ENCODE results near the gene ACSM2B.
"Not testable (repeated sequence)": the region's sequence is repeated elsewhere in the genome, so short reads cannot be mapped to it uniquely, and the experiment has no call there.

ACSM2B gene

DNA sequence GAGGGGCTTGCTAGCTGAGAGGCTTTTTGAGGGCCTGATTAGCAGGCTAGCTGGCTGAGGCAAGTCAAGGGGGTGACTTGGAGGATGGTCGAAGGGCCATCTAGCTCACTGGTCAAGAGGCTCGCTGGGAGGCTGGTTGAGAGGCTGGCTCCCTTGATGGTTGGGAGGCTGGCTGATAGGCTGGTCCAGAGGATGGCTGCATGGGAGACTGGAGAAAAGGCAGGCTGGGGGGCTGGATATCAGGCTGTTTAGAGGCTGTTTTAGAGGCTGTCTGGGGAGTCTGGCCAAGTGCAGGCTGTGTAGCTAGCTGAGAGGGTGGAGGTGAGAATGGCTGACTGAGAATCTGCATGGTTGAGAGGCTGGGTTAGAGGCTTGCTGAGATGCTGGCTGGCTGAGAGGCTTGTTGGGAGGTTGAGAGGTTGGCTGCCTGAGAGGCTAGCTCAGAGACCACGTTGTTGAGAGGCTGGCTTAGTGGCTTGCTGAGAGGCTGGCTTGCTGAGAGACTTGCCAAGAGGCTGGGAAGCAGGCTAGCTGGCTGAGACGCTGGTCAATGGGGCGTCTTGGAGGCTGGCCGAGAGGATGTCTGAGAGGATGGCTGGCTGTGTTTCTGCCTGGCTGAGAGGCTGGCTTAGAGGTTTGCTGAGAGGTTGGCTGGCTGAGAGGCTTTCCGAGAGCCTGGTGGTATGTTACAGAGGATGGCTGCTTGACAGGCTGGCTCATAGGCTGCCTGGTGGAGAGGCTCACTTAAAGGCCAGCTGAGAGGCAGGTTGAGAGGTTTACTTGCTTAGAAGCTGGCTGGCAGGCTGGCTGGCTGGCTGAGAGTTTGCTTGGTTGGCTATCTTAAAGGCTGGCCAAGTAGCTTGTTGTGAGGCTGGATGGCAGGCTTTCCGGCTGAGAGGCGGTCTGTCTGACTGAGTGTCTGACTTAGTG lies 36.6 kb upstream of the ACSM2B start:
- H3K9ac ChIP-seq (ENCODE audit: low read depth, low read length) = no peak overlapping the region
- H3K4me3 ChIP-seq (ENCODE audit: low read length) = no peak overlapping the region
- H3K4me1 ChIP-seq (ENCODE audit: insufficient read depth, low read length) = 0 out of 2 replicates have a peak, but pooled peaks cover 2% of the 10 kb centered on the region
- H3K27me3 ChIP-seq (ENCODE audit: insufficient read depth, low read length) = no peaks in the 10 kb centered on the region
- no peak overlapping the region for H3K27ac ChIP-seq (ENCODE audit: low read length)
- H3K9me3 ChIP-seq (ENCODE audit: insufficient read depth, low read depth, low read length) = no peaks in the 10 kb centered on the region
- no peaks in the 10 kb centered on the region for H3K36me3 ChIP-seq (ENCODE audit: insufficient read depth, low read depth, low read length)

DNA sequence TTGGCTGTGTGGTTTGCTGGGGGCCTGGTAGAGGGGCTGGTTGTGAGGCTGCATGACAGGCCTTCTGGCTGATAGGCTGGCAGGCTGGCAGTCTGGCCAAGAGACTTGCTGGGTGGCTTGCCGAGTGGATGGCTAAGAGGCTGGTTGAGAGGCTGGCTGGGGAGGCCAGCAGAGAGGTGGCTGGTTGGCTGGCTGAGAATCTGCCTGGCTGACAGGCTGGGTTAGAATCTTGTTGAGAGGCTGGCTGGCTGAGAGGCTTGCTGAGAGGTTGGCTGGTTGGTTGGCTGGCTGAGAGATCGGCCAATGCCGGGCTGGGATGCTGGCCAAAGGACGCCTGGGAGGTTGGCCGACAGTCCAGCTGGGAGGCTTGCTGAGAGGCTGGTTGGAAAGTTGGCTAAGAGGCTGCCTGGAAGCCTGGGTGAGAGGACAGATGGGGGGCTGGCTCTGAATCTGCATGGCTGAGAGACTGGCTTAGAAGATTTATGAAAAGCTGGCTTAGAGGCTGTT lies 35.9 kb upstream of the ACSM2B start:
- no peaks in the 10 kb centered on the region for H3K27me3 ChIP-seq (ENCODE audit: insufficient read depth, low read length)
- H3K4me1 ChIP-seq (ENCODE audit: insufficient read depth, low read length) = no peaks in the 10 kb centered on the region
- no peak overlapping the region for H3K27ac ChIP-seq (ENCODE audit: low read length)
- H3K36me3 ChIP-seq (ENCODE audit: insufficient read depth, low read depth, low read length) = no peaks in the 10 kb centered on the region
- H3K9me3 ChIP-seq (ENCODE audit: insufficient read depth, low read depth, low read length) = no peaks in the 10 kb centered on the region
- H3K9ac ChIP-seq (ENCODE audit: low read depth, low read length) = no peak overlapping the region
- H3K4me3 ChIP-seq (ENCODE audit: low read length) = no peak overlapping the region

GRCh38 chr16:20611350-20611902 lies 35.3 kb upstream of the ACSM2B start:
- no peak overlapping the region for H3K9ac ChIP-seq (ENCODE audit: low read depth, low read length)
- H3K27me3 ChIP-seq (ENCODE audit: insufficient read depth, low read length) = no peaks in the 10 kb centered on the region
- H3K9me3 ChIP-seq (ENCODE audit: insufficient read depth, low read depth, low read length) = no peaks in the 10 kb centered on the region
- no peak overlapping the region for H3K27ac ChIP-seq (ENCODE audit: low read length)
- H3K4me1 ChIP-seq (ENCODE audit: insufficient read depth, low read length) = no peaks in the 10 kb centered on the region
- no peak overlapping the region for H3K4me3 ChIP-seq (ENCODE audit: low read length)
- no peaks in the 10 kb centered on the region for H3K36me3 ChIP-seq (ENCODE audit: insufficient read depth, low read depth, low read length)

DNA sequence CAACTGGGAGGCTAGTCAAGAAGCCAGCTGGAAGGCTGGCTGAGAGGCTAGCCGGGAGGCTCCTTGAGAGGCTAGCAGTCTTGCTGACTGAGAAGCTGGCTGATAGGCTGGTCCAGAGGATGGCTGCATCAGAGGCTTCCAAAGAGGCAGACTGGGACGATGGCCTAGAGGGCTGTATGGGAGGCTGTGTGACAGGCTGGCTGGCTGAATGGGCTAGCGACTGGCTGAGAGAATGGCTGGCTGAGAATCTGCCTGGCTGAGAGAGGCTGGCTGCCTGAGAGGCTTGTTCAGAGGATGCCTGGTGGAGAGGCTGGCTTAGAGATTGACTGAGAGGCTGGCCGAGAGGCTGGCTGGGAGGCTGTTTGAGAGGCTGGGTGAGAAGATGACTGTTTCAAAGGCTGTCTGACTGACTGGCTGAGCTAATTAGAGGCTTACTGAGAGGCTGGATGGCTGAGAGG lies 34.8 kb upstream of the ACSM2B start:
- H3K9me3 ChIP-seq (ENCODE audit: insufficient read depth, low read depth, low read length) = no peaks in the 10 kb centered on the region
- no peak overlapping the region for H3K9ac ChIP-seq (ENCODE audit: low read depth, low read length)
- no peak overlapping the region for H3K4me3 ChIP-seq (ENCODE audit: low read length)
- no peaks in the 10 kb centered on the region for H3K36me3 ChIP-seq (ENCODE audit: insufficient read depth, low read depth, low read length)
- no peaks in the 10 kb centered on the region for H3K4me1 ChIP-seq (ENCODE audit: insufficient read depth, low read length)
- no peak overlapping the region for H3K27ac ChIP-seq (ENCODE audit: low read length)
- H3K27me3 ChIP-seq (ENCODE audit: insufficient read depth, low read length) = no peaks in the 10 kb centered on the region

GRCh38 chr16:20610211-20610891 lies 34.2 kb upstream of the ACSM2B start:
- Histone ChIP-seq H3K9me3 (ENCODE audit: insufficient read depth, low read depth, low read length) (no peaks in the 10 kb centered on the region), H3K27ac (ENCODE audit: low read length) (no peak overlapping the region), H3K9ac (ENCODE audit: low read depth, low read length) (no peak overlapping the region), H3K4me1 (ENCODE audit: insufficient read depth, low read length) (no peaks in the 10 kb centered on the region), H3K4me3 (ENCODE audit: low read length) (no peak overlapping the region), H3K27me3 (ENCODE audit: insufficient read depth, low read length) (no peaks in the 10 kb centered on the region), H3K36me3 (ENCODE audit: insufficient read depth, low read depth, low read length) (no peaks in the 10 kb centered on the region)

DNA sequence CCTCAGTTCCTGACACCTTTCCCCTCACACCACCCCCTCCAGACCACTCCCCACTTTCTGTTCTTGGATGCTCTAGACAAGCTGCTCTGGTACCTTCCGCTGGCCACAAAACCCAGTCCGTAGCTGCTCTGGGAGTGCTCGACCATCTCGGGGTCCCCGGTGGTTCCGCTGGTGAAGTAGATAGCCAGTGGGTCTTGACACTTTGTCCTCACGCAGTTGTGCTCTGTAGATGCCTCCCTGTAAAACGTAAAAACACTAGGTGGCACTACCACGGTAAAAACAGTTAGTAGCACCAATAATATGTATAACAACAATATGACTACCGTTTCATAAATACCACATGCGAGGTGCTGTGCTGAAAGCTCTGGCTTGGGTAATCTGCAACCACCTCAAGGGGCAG lies 26.0 kb upstream of the ACSM2B start:
- H3K9me3 ChIP-seq (ENCODE audit: insufficient read depth, low read depth, low read length); H3K27me3 ChIP-seq (ENCODE audit: insufficient read depth, low read length); H3K36me3 ChIP-seq (ENCODE audit: insufficient read depth, low read depth, low read length); H3K4me3 ChIP-seq (ENCODE audit: low read length); H3K4me1 ChIP-seq (ENCODE audit: insufficient read depth, low read length); H3K9ac ChIP-seq (ENCODE audit: low read depth, low read length); H3K27ac ChIP-seq (ENCODE audit: low read length): not testable (repeated sequence)

- H3K9me3 ChIP-seq (ENCODE audit: insufficient read depth, low read depth, low read length); H3K27ac ChIP-seq (ENCODE audit: low read length); H3K4me3 ChIP-seq (ENCODE audit: low read length); H3K27me3 ChIP-seq (ENCODE audit: insufficient read depth, low read length); H3K36me3 ChIP-seq (ENCODE audit: insufficient read depth, low read depth, low read length); H3K9ac ChIP-seq (ENCODE audit: low read depth, low read length); H3K4me1 ChIP-seq (ENCODE audit: insufficient read depth, low read length): not testable (repeated sequence)
Observed at GRCh38 chr16:20599475-20599874, 23.3 kb upstream of the ACSM2B start.

DNA sequence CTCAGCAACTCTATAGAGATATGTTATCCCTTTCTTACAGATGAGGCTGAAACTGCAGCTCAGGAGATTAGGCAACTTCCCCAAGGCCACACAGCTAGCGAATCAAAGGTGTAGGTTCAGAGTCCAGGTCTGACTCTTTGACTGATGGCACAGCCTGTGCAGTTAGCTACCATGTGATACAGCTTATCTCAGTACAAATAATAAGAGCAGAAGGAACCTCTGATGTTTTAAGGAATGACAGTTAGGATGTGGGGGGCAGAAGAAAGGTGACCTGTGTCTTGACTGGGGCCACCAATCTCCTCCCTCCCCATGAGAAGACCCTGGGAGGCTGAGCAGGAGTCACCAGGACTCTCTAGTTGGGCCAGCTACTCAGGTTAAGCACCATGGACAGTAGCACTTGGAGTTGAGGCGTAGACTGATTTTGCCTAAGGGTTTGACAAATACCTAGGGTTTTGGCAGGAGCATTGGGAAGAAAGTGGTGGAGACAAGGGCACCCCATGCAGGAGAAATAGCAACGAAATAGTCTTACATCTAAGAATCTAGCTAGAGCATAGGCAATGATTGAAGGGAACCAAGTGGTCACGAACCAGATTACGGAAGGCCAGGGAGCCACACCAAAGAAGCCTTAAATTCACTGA lies 22.8 kb upstream of the ACSM2B start:
- Histone ChIP-seq H3K9ac (ENCODE audit: low read depth, low read length) (no peak overlapping the region), H3K4me3 (ENCODE audit: low read length) (no peak overlapping the region), H3K36me3 (ENCODE audit: insufficient read depth, low read depth, low read length) (no peaks in the 10 kb centered on the region), H3K27ac (ENCODE audit: low read length) (no peak overlapping the region), H3K4me1 (ENCODE audit: insufficient read depth, low read length) (no peaks in the 10 kb centered on the region), H3K27me3 (ENCODE audit: insufficient read depth, low read length) (no peaks in the 10 kb centered on the region), H3K9me3 (ENCODE audit: insufficient read depth, low read depth, low read length) (no peaks in the 10 kb centered on the region)

DNA sequence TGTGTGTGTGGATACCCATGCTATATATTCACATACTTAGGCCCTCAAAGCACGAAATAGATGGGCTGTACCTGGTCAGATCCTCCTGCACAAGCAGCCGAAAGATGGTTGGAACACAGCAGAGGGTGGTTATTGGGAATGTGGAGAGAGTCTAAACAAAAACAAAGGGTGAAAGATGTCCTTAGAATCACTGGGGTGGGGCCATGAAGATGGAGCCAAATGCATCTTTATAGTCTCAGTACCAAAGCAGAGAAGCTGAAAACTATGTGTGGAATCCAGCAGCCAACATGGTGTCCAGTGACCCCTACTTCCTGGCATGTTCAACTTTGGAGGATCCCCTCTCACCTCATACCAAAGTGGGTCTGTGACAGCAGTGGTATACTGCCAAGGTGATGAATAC lies 19.5 kb upstream of the ACSM2B start:
- H3K9ac ChIP-seq (ENCODE audit: low read depth, low read length); H3K36me3 ChIP-seq (ENCODE audit: insufficient read depth, low read depth, low read length); H3K4me3 ChIP-seq (ENCODE audit: low read length); H3K27ac ChIP-seq (ENCODE audit: low read length); H3K9me3 ChIP-seq (ENCODE audit: insufficient read depth, low read depth, low read length); H3K27me3 ChIP-seq (ENCODE audit: insufficient read depth, low read length); H3K4me1 ChIP-seq (ENCODE audit: insufficient read depth, low read length): not testable (repeated sequence)

DNA sequence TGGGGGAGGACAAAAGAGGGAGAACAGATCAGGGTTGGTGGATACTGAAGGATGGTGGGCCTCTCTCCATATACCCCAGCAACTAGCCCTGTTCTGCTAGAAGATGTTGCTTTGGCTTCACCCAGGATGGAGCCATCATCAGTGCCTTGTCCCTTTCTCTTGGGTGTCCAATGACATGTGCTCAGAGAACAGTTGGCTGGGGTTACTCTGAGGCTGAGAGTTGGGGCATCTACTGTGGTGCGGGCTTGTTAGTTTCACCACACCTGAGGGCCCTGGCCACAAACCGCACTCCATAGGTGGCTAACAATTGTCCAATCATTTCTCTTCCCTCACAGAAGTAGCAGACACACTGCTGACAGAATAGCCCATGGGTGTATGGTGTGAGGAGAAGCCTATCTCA lies 18.9 kb upstream of the ACSM2B start:
- H3K9ac ChIP-seq (ENCODE audit: low read depth, low read length); H3K4me3 ChIP-seq (ENCODE audit: low read length); H3K36me3 ChIP-seq (ENCODE audit: insufficient read depth, low read depth, low read length); H3K27me3 ChIP-seq (ENCODE audit: insufficient read depth, low read length); H3K27ac ChIP-seq (ENCODE audit: low read length); H3K9me3 ChIP-seq (ENCODE audit: insufficient read depth, low read depth, low read length); H3K4me1 ChIP-seq (ENCODE audit: insufficient read depth, low read length): not testable (repeated sequence)

DNA sequence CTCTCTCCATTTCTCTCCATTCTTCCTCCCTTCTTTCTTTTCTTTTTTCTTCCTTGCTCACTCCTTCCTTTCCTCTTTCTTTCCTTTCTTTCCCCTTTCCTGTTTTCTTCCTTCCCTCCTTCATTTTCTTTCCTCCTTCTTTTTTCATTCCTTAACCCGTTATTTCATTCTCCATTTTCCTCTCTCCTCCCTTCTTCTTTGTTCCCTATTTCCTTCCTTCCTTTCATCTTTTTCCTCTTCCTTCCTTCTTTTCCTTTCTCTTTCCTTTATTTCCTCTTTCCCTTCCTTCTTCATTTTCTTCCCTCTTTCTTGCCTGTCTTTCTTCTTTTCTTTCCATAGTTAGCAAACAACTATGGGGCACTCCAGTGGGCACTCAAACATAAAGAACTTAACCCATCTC lies 16.6 kb upstream of the ACSM2B start:
- not testable (repeated sequence) for H3K9ac ChIP-seq (ENCODE audit: low read depth, low read length); H3K27ac ChIP-seq (ENCODE audit: low read length); H3K36me3 ChIP-seq (ENCODE audit: insufficient read depth, low read depth, low read length); H3K27me3 ChIP-seq (ENCODE audit: insufficient read depth, low read length); H3K4me1 ChIP-seq (ENCODE audit: insufficient read depth, low read length); H3K4me3 ChIP-seq (ENCODE audit: low read length); H3K9me3 ChIP-seq (ENCODE audit: insufficient read depth, low read depth, low read length)

Measured in iPS-20b (cell line).